HEK293 (cell line): ENCODE data around the gene MRFAP1.
A peak's percentile ranks its signal among the peaks of the same experiment; 100 is the strongest.

ENCODE experiments used
- CTCF ChIA-PET: fragments of 350-600 bp; formaldehyde crosslinking; extraction: SDS; loops from one replicate; lab custom pipeline; 2021; ENCODE audit warnings: antibody characterized with exemption; lab: Yijun Ruan, JAX
- POLR2A ChIA-PET: fragments of 300-600 bp; formaldehyde crosslinking; extraction: SDS; loops from one replicate; lab custom pipeline; 2020; ENCODE audit warnings: antibody characterized with exemption, inconsistent platforms; lab: Yijun Ruan, JAX
- H3K27ac ChIP-seq: fragments of 200-500 bp; sonication (Bioruptor generic); 2 replicates; pipeline ENCODE4 v1.5.1; 2014; ENCODE audit warnings: low read depth, low read length, control low read depth, inconsistent platforms; ENCODE audit errors: extremely low read depth
- H3K36me3 ChIP-seq, 2 experiments: fragments of 200-500 bp in 1 of 2; sonication (Bioruptor generic) in 1 of 2; 1 replicate in 1 of 2; 2 replicates in 1 of 2; pipeline ENCODE4 v1.5.1; 2014 to 2017; ENCODE audit warnings: inconsistent platforms in 2 of 2, low read length in 2 of 2; ENCODE audit not compliant: control insufficient read depth in 2 of 2, insufficient read depth in 1 of 2
- H3K4me1 ChIP-seq: fragments of 200-500 bp; sonication (Bioruptor generic); 2 replicates; pipeline ENCODE4 v1.5.1; 2014; ENCODE audit warnings: mild to moderate bottlenecking, low read length, inconsistent platforms; ENCODE audit not compliant: control insufficient read depth, insufficient read depth
- H3K4me3 ChIP-seq: 2 replicates; pipeline ENCODE4 v1.5.1; 2011; ENCODE audit warnings: low read depth, mild to moderate bottlenecking, control low read depth, low read length, moderate library complexity
- H3K9me3 ChIP-seq: fragments of 200-500 bp; sonication (Bioruptor generic); 2 replicates; pipeline ENCODE4 v1.5.1; 2014; ENCODE audit warnings: low read depth, low read length, inconsistent platforms; ENCODE audit not compliant: control insufficient read depth, insufficient read depth
- BCL11B ChIP-seq: fragments of 450-650 bp; formaldehyde crosslinking; IDR thresholded peaks from 2 replicates; pipeline ENCODE4 v1.5.1; 2016; ENCODE audit warnings: low read depth, missing biosample characterization, missing genetic modification characterization
- KLF7 ChIP-seq: fragments of 450-650 bp; formaldehyde crosslinking; IDR thresholded peaks from 2 replicates; pipeline ENCODE4 v1.5.1; 2016; ENCODE audit warnings: missing biosample characterization, missing genetic modification characterization, borderline replicate concordance
- MZF1 ChIP-seq: fragments of 450-650 bp; formaldehyde crosslinking; IDR thresholded peaks from 2 replicates; pipeline ENCODE4 v1.5.1; 2017; ENCODE audit warnings: missing biosample characterization, missing genetic modification characterization, borderline replicate concordance
- PBX3 ChIP-seq: sonication (generic); formaldehyde crosslinking; IDR thresholded peaks from 2 replicates; pipeline ENCODE4 v1.8.1; 2022; ENCODE audit warnings: mild to moderate bottlenecking, moderate library complexity, missing genetic modification reagents
- PRDM4 ChIP-seq: fragments of 450-650 bp; formaldehyde crosslinking; IDR thresholded peaks from 2 replicates; pipeline ENCODE4 v1.5.1; 2017; ENCODE audit warnings: missing biosample characterization, missing genetic modification characterization
- SALL2 ChIP-seq: fragments of 450-650 bp; formaldehyde crosslinking; IDR thresholded peaks from 2 replicates; pipeline ENCODE4 v1.5.0; 2017; ENCODE audit warnings: missing biosample characterization, mild to moderate bottlenecking, missing genetic modification characterization, borderline replicate concordance
- SETDB1 ChIP-seq: IDR thresholded peaks from one replicate; pipeline ENCODE4 v1.6.1; 2017; ENCODE audit warnings: mild to moderate bottlenecking, low read length, moderate library complexity, mixed read lengths; ENCODE audit not compliant: insufficient read length
- TRIM28 ChIP-seq: IDR thresholded peaks from 2 replicates; pipeline ENCODE4 v1.6.1; 2011; ENCODE audit warnings: low read length, control low read depth, borderline replicate concordance
- ZBTB1 ChIP-seq: fragments of 450-650 bp; formaldehyde crosslinking; IDR thresholded peaks from 2 replicates; pipeline ENCODE4 v1.5.1; 2016; ENCODE audit warnings: missing biosample characterization, missing genetic modification characterization
- ZBTB20 ChIP-seq: fragments of 450-650 bp; formaldehyde crosslinking; IDR thresholded peaks from 2 replicates; pipeline ENCODE4 v1.5.1; 2016; ENCODE audit warnings: missing biosample characterization, missing genetic modification characterization
- ZNF148 ChIP-seq: fragments of 450-650 bp; formaldehyde crosslinking; IDR thresholded peaks from 2 replicates; pipeline ENCODE4 v1.5.0; 2017; ENCODE audit warnings: missing biosample characterization, missing genetic modification characterization, borderline replicate concordance
- ZNF248 ChIP-seq: fragments of 450-650 bp; formaldehyde crosslinking; IDR thresholded peaks from 2 replicates; pipeline ENCODE4 v1.5.1; 2017; ENCODE audit warnings: missing biosample characterization, missing genetic modification characterization
- ZNF335 ChIP-seq: fragments of 450-650 bp; formaldehyde crosslinking; conservative IDR thresholded peaks from 2 replicates; pipeline ENCODE4 v1.5.1; 2016; ENCODE audit warnings: missing biosample characterization, missing genetic modification characterization
- ZNF366 ChIP-seq: fragments of 450-650 bp; formaldehyde crosslinking; conservative IDR thresholded peaks from 2 replicates; pipeline ENCODE4 v1.5.1; 2016; ENCODE audit warnings: missing biosample characterization, missing genetic modification characterization
- ZNF501 ChIP-seq: fragments of 450-650 bp; formaldehyde crosslinking; IDR thresholded peaks from 2 replicates; pipeline ENCODE4 v1.5.1; 2016; ENCODE audit warnings: missing biosample characterization, missing genetic modification characterization
- ZNF510 ChIP-seq: fragments of 450-650 bp; formaldehyde crosslinking; IDR thresholded peaks from 2 replicates; pipeline ENCODE4 v1.5.1; 2018; ENCODE audit warnings: mild to moderate bottlenecking, missing genetic modification characterization, missing biosample characterization; ENCODE audit not compliant: insufficient replicate concordance
- ZNF544 ChIP-seq: fragments of 450-650 bp; formaldehyde crosslinking; IDR thresholded peaks from 2 replicates; pipeline ENCODE4 v1.5.0; 2017; ENCODE audit warnings: missing biosample characterization, missing genetic modification characterization
- ZNF555 ChIP-seq: fragments of 450-650 bp; formaldehyde crosslinking; conservative IDR thresholded peaks from 2 replicates; pipeline ENCODE4 v1.5.1; 2017; ENCODE audit warnings: missing biosample characterization, mild to moderate bottlenecking, missing genetic modification characterization, inconsistent platforms
- ZNF843 ChIP-seq: fragments of 450-650 bp; formaldehyde crosslinking; IDR thresholded peaks from 2 replicates; pipeline ENCODE4 v1.5.1; 2016; ENCODE audit warnings: missing biosample characterization, missing genetic modification characterization
- TF ChIP-seq, protein P1 (sequence below): fragments of 450-650 bp; formaldehyde crosslinking; IDR thresholded peaks from 2 replicates; pipeline ENCODE4 v1.5.1; 2016; ENCODE audit warnings: missing biosample characterization, missing genetic modification characterization

Gene MRFAP1

GRCh38 chr4:6603128-6603527, 37.4 kb upstream of the MRFAP1 start:
- H3K4me3 ChIP-seq, result no peak overlapping the region
- no peaks in the 10 kb centered on the region for H3K4me1 ChIP-seq
- POLR2A ChIA-PET, result no interaction called here
- H3K36me3 ChIP-seq, result peaks cover 0 to 20% of the 10 kb centered on the region in 2 experiments; a peak in 1 of 3 replicates
- TF ChIP-seq PRDM4 (tag by site-specific recombination) (no peak), ZNF544 (tag by site-specific recombination) (no peak), ZBTB20 (tag by site-specific recombination) (no peak), ZNF335 (tag by site-specific recombination) (no peak), PBX3 (no peak), SALL2 (tag by site-specific recombination) (no peak), KLF7 (tag by site-specific recombination) (no peak), BCL11B (tag by site-specific recombination) (no peak), ZNF843 (tag by site-specific recombination) (no peak), MZF1 (tag by site-specific recombination) (no peak), ZBTB1 (tag by site-specific recombination) (no peak), ZNF501 (tag by site-specific recombination) (no peak), ZNF555 (no peak), ZNF248 (tag by site-specific recombination) (no peak), ZNF148 (tag by site-specific recombination) (no peak), ZNF366 (tag by site-specific recombination) (no peak), ZNF510 (tag by site-specific recombination) (no peak)
- TF ChIP-seq, protein P1, sequence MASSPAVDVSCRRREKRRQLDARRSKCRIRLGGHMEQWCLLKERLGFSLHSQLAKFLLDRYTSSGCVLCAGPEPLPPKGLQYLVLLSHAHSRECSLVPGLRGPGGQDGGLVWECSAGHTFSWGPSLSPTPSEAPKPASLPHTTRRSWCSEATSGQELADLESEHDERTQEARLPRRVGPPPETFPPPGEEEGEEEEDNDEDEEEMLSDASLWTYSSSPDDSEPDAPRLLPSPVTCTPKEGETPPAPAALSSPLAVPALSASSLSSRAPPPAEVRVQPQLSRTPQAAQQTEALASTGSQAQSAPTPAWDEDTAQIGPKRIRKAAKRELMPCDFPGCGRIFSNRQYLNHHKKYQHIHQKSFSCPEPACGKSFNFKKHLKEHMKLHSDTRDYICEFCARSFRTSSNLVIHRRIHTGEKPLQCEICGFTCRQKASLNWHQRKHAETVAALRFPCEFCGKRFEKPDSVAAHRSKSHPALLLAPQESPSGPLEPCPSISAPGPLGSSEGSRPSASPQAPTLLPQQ (tag by site-specific recombination), result no peak
- H3K9me3 ChIP-seq, result no peaks in the 10 kb centered on the region
- CTCF ChIA-PET, result no interaction called here
- H3K27ac ChIP-seq, result no peak overlapping the region

DNA sequence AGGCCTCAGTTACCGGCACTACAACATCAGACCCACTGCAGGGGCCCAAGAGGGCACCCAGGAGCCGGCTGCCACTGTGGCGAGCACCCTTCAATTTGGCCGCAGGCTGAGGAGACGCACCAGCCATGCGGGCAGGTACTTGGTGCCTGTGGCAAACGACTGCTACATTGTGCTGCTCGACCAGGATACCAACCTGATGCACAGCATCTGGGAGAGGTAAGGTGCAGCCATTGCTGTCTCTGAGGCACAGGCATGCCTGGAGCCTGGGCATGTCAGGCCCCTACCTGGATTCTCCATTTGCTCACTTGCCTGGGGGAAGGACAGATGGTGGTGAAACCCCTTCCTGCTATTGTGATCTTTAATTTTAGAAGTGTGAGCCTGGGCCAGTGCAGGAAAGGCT, 35.4 kb upstream of the MRFAP1 start:
- ChIA-PET POLR2A (no interaction called here), CTCF (no interaction called here)
- H3K4me3 ChIP-seq, result no peak overlapping the region
- peaks cover 0 to 27% of the 10 kb centered on the region in 2 experiments; a peak in 1 of 3 replicates for H3K36me3 ChIP-seq
- H3K9me3 ChIP-seq, result no peaks in the 10 kb centered on the region
- no peaks in the 10 kb centered on the region for H3K4me1 ChIP-seq
- TF ChIP-seq SETDB1 (peak; percentile 43), TRIM28 (peak; percentile 90; the same call in 1 of the 2 replicates), BCL11B (tag by site-specific recombination) (no peak)
- no peak overlapping the region for H3K27ac ChIP-seq
